Effector CD4-positive, alpha-beta T cell (primary cell): ENCODE data around the gene RPL29.

Source experiments
- DNase-seq: peaks from one replicate; pipeline ENCODE4 v3.0.0-alpha.2; 2020

RPL29 gene

GRCh38 chr3:51944451-51945021 is 51.2 kb downstream of the RPL29 start:
- no peak for DNase-seq
